ENCODE results near the gene MTHFSD. TPM values are rescaled to one million over a fixed set of nuclear protein-coding genes. Genes with fewer than 3 reads are reported as not detected.

MTHFSD gene
- total and polyA plus RNA-seq, 2 of the 8 experiments (the other 6 are each of a cell fraction or from before 2014, with no cell fraction given): 7.1 to 9.8 TPM

DNA sequence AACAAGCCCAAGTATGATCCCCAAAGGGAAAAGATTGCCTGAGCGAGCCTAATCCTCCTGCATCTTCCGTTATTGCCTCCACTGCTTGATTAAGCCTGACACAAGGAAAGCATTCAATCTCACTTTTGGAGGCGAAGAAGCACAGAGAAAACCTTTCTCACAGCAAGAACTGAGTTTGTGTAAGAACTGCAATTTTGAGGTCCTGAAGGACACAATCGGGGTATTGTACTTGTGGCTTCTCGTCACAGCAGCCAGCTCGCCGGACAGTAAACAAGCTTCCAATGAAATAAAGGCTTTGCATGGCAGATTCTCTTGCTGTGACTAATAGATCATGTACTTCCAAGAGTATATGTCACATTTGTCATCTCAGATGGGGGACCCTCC lies 63.4 kb downstream of the MTHFSD start:
- peaks cover 54 to 71% (median 66%) of the 10 kb centered on the region in 4 experiments for H3K27me3 ChIP-seq (replicated peaks in 1 of 4; ENCODE audit: control insufficient read depth in 3 of 4, extremely low read depth in 1 of 4, insufficient read depth in 3 of 4, low read length in 3 of 4)
- H3K4me2 ChIP-seq (ENCODE audit: insufficient read depth in 1 of 2, low read depth in 2 of 2, low read length in 2 of 2): no peak overlapping the region
- H3K14ac ChIP-seq (ENCODE audit: insufficient read length): no peak overlapping the region
- peaks cover 6 to 18% of the 10 kb centered on the region in 2 experiments for H4K20me1 ChIP-seq (replicated peaks in 1 of 2; ENCODE audit: control insufficient read depth in 1 of 2, insufficient read depth in 2 of 2, low read length in 2 of 2)
- H3K79me2 ChIP-seq (ENCODE audit: control insufficient read depth in 1 of 2, insufficient read depth in 2 of 2, low read length in 2 of 2): no peaks in the 10 kb centered on the region
- H4K8ac ChIP-seq (ENCODE audit: extremely low read depth, insufficient read depth, low read length): no peak overlapping the region
- no peak overlapping the region for H4K91ac ChIP-seq (replicated peaks; ENCODE audit: insufficient read length, low read length)
- no peak overlapping the region for H2BK12ac ChIP-seq (ENCODE audit: low read depth, low read length)
- CTCF ChIA-PET (ENCODE audit: partially characterized antibody): interaction anchor here (0.9 to 4.2 kb wide), 3 partner anchors 26 to 418 kb away, joined by 3 to 30 read pairs (median 3); no protein-coding TSS in a partner anchor
- no peak overlapping the region for H2BK5ac ChIP-seq (ENCODE audit: low read depth, low read length)
- H3K23me2 ChIP-seq (ENCODE audit: low read depth, low read length): no peaks in the 10 kb centered on the region
- no peak overlapping the region for H3K23ac ChIP-seq (ENCODE audit: insufficient read length)
- H2BK20ac ChIP-seq (ENCODE audit: low read length): no peak overlapping the region
- no peak overlapping the region for H3K9ac ChIP-seq (replicated peaks in 1 of 4; ENCODE audit: extremely low read depth in 1 of 4, low read depth in 3 of 4, low read length in 3 of 4)
- H3K4me1 ChIP-seq (replicated peaks in 1 of 4; ENCODE audit: control insufficient read depth in 3 of 4, insufficient read depth in 4 of 4, low read length in 3 of 4): peaks cover 4 to 17% (median 8%) of the 10 kb centered on the region in 4 experiments; a peak in 6 of 7 replicates
- no peak overlapping the region for H2AFZ ChIP-seq (ENCODE audit: low read length)
- no peak overlapping the region for H4K5ac ChIP-seq (ENCODE audit: insufficient read length, low read depth, low read length)
- H3K18ac ChIP-seq (ENCODE audit: extremely low read depth, low read length): no peak overlapping the region
- H3K27ac ChIP-seq (ENCODE audit: low read depth, low read length): no peak overlapping the region
- DNase-seq (ENCODE audit: low read depth in 1 of 2, low spot score in 2 of 2): no peak
- 93% methylated on average over 7 of the region's 7 CpGs; no CpG with 5 or more reads in 1 of the 2 experiments for WGBS, 2 experiments (ENCODE audit: extremely low coverage in 1 of 2, insufficient coverage in 1 of 2, insufficient read length in 1 of 2, insufficient replicate concordance in 2 of 2, low coverage in 1 of 2, low lambda C conversion rate in 2 of 2, missing lambda C conversion rate in 1 of 2)
- no peaks in the 10 kb centered on the region for H3K9me3 ChIP-seq (ENCODE audit: insufficient read depth in 2 of 2, low read depth in 1 of 2, low read length in 1 of 2)
- FAIRE-seq: no peak
- no peak overlapping the region for H2AK5ac ChIP-seq (ENCODE audit: low read depth, low read length)
- POLR2A ChIA-PET (ENCODE audit: partially characterized antibody): no interaction called here
- no peaks in the 10 kb centered on the region for H3K79me1 ChIP-seq (ENCODE audit: low read depth, low read length)
- no peak overlapping the region for H3K4ac ChIP-seq (replicated peaks; ENCODE audit: insufficient read length, low read depth, low read length)
- H2BK120ac ChIP-seq (replicated peaks; ENCODE audit: low read depth, low read length): no peak overlapping the region
- no peaks in the 10 kb centered on the region; a peak in 1 of 8 replicates for H3K36me3 ChIP-seq (ENCODE audit: control insufficient read depth in 2 of 4, insufficient read depth in 4 of 4, low read length in 3 of 4)
- H3K4me3 ChIP-seq (ENCODE audit: extremely low read depth in 1 of 4, insufficient read depth in 2 of 4, low read depth in 3 of 4, low read length in 4 of 4): no peak overlapping the region
- no peak overlapping the region for H3K56ac ChIP-seq (replicated peaks; ENCODE audit: insufficient read length, low read depth, low read length)
- no peak overlapping the region for H2BK15ac ChIP-seq (ENCODE audit: low read length)
- TF ChIP-seq BRCA1 (IDR thresholded peaks at IDR 0.05; ENCODE audit: low read depth, low read length) (no peak), RAD21 (IDR thresholded peaks at IDR 0.05 in 1 of 2, conservative IDR thresholded peaks at IDR 0.05 in 1 of 2; ENCODE audit: low read depth in 2 of 2, low read length in 2 of 2) (no peak), KDM5A (IDR thresholded peaks at IDR 0.05; ENCODE audit: low read length) (no peak), TAF7 (optimal IDR thresholded peaks at IDR 0.05; ENCODE audit: borderline replicate concordance, low read depth, low read length) (no peak), PHF8 (conservative IDR thresholded peaks at IDR 0.05; ENCODE audit: low read depth, low read length) (no peak), BACH1 (IDR thresholded peaks at IDR 0.05; ENCODE audit: low read length) (no peak), TCF12 (IDR thresholded peaks at IDR 0.05; ENCODE audit: low read depth, low read length) (no peak), SP1 (IDR thresholded peaks at IDR 0.05; ENCODE audit: low read depth, low read length) (no peak)
- TF ChIP-seq, protein P1, sequence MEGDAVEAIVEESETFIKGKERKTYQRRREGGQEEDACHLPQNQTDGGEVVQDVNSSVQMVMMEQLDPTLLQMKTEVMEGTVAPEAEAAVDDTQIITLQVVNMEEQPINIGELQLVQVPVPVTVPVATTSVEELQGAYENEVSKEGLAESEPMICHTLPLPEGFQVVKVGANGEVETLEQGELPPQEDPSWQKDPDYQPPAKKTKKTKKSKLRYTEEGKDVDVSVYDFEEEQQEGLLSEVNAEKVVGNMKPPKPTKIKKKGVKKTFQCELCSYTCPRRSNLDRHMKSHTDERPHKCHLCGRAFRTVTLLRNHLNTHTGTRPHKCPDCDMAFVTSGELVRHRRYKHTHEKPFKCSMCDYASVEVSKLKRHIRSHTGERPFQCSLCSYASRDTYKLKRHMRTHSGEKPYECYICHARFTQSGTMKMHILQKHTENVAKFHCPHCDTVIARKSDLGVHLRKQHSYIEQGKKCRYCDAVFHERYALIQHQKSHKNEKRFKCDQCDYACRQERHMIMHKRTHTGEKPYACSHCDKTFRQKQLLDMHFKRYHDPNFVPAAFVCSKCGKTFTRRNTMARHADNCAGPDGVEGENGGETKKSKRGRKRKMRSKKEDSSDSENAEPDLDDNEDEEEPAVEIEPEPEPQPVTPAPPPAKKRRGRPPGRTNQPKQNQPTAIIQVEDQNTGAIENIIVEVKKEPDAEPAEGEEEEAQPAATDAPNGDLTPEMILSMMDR (IDR thresholded peaks at IDR 0.05; ENCODE audit: control extremely low read depth in 1 of 3, insufficient read depth in 1 of 3, low read depth in 1 of 3, low read length in 3 of 3): no peak
- TF ChIP-seq, protein P2, sequence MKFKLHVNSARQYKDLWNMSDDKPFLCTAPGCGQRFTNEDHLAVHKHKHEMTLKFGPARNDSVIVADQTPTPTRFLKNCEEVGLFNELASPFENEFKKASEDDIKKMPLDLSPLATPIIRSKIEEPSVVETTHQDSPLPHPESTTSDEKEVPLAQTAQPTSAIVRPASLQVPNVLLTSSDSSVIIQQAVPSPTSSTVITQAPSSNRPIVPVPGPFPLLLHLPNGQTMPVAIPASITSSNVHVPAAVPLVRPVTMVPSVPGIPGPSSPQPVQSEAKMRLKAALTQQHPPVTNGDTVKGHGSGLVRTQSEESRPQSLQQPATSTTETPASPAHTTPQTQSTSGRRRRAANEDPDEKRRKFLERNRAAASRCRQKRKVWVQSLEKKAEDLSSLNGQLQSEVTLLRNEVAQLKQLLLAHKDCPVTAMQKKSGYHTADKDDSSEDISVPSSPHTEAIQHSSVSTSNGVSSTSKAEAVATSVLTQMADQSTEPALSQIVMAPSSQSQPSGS (IDR thresholded peaks at IDR 0.05; ENCODE audit: low read length): no peak

All from H1 (cell line).